SK-N-DZ (cell line): Measurements from ENCODE around the gene FBXL15.
"Not testable (repeated sequence)": the region's sequence is repeated elsewhere in the genome, so short reads cannot be mapped to it uniquely, and the experiment has no call there.

Experiments used
- DNase-seq: peaks from one replicate; pipeline ENCODE4 v3.0.0-alpha.2; 2015; ENCODE audit warnings: low spot score
- small RNA-seq, 2 experiments: library from RNA; depleted of rRNA; stranded (forward); fragments of <200 nt; gene quantifications; one replicate each; pipeline ENCODE3, GENCODE V24; 2014

Gene FBXL15

DNA sequence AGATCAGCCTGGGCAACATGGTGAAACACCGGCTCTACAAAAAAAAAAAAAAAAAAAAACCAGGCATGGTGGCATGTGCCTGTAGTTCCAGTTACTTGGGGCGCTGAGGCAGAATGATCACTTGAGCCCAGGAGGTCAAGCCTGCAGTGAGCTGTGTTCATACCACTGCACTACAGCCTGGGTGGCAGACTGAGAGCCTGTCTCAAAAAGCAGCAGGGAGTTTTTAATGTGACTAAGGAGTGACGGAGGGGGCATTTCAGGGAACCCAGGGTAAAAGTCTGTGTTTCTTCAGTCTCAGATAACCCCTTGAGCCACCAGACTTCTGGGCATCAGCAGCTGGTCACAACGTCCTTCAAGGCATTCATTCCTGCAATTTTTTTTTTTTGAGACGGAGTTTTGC is 32.9 kb downstream of the FBXL15 start:
- DNase-seq = no peak

DNA sequence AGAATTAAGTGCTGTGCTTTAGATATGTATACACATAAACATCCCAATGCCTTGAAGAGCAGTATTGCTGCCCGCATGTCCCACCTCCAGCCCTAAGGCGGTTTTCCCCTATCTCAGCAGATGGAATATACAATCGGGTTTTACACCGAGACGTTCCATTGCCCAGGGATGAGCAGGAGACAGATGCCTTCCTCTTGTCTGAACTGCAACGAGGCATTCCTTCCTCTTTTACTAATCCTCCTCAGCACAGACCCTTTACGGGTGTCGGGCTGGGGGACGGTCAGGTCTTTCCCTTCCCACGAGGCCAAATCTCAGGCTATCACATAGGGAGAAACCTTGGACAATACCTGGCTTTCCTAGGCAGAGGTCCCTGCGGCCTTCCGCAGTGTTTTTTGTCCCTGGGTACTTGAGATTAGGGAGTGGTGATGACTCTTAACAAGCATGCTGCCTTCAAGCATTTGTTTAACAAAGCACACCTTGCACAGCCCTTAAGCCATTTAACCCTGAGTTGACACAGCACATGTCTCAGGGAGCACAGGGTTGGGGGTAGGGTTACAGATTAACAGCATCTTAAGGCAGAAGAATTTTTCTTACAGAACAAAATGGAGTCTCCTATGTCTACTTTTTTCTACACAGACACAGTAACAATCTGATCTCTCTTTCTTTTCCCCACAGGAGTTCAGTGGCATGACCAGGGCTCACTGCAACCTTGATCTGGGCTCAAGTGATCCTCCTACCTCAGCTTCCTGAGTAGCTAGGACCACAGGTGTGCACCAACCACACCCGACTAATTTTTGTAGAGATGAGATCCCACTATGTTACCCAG is 34.2 kb downstream of the FBXL15 start:
- DNase-seq = not testable (repeated sequence)

DNA sequence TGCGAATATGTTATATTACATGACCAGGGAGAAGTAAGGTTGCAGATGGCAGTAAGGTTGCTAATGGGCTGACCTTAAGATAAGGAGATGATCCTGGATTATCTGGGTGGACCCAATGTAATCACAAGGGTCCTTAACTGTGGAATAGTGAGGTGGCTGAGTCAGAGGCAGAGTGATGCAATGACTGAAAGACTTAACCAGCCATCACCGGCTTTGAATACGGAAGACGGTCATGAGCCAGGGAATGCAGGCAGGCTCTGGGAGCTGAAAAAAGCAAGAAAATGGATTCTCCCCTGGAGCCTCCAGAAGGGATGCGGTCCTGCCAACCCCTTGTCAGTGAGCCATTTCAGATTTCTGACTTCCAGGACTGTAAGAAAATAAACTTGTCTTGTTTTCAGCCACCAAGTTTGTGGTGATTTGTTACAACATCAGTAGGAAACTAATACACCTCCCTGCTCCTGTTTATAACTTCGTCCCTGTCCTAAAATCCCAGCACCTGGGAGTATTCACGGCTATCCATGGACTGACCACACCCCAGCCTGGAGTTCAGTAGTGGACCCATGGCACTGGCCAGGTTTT is 35.3 kb downstream of the FBXL15 start:
- no peak for DNase-seq

DNA sequence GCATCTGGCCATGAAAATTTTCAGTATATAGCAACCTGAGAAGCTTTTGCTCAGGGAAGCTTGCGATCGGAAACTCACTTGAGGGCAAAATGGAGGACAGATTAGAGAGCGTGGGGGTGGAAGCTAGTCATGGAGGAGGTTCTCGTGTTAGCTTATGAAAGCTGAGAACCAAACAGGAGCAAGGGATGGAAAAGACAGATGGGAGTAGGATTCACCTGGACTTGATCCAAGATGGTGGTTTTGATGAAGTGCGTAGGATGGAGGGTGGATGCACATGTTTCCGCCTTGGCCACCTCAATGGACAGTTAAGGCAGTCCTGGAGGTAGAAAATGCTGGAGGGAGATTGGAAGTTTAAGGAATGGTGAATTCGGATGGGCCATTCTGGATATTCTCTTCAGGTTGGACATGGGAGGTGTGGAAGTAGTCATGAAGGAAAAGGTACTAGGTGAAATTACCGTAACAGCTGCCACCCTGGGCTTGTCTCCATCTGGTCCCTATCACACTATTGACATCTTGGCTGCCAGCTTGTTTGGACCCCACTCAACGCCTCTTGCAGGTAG is 37.0 kb downstream of the FBXL15 start:
- DNase-seq = no peak

DNA sequence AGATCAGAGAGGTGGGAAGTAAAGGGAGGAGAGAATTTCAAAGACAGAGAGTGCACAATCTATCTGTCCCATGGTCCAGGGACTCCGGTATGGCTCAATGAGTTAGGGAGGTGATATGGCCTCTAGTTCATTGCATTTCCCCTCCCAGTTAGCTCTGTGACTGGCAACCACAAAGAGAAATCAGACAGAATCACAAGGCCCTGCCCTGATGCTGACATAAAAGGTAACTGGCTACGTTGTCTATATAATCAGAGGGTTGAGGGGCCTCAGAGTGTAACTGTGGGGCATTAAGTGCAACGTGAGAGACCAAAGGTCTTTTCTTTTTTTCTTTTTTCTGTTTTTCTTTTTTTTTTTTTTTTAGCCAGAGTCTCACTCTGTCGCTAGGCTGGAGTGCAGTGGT is 38.0 kb downstream of the FBXL15 start:
- DNase-seq = no peak

DNA sequence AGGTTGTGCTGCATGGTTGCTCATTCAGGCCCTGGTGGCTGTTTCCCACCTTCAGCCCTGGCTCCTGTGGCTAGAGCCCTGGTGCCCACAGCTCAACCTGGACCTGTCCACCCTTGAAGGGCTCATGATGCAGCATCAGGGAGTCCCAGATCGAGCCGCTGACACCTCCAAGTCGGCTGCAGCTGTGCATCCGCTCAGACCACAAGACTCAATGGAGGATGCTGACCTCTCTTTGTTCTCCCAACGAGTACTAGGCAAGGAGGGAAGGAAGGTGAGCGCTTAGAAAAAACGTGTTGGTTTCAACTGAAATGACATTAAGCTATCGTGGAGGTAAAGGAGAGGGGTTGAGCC is 40.2 kb downstream of the FBXL15 start:
- no peak for DNase-seq

DNA sequence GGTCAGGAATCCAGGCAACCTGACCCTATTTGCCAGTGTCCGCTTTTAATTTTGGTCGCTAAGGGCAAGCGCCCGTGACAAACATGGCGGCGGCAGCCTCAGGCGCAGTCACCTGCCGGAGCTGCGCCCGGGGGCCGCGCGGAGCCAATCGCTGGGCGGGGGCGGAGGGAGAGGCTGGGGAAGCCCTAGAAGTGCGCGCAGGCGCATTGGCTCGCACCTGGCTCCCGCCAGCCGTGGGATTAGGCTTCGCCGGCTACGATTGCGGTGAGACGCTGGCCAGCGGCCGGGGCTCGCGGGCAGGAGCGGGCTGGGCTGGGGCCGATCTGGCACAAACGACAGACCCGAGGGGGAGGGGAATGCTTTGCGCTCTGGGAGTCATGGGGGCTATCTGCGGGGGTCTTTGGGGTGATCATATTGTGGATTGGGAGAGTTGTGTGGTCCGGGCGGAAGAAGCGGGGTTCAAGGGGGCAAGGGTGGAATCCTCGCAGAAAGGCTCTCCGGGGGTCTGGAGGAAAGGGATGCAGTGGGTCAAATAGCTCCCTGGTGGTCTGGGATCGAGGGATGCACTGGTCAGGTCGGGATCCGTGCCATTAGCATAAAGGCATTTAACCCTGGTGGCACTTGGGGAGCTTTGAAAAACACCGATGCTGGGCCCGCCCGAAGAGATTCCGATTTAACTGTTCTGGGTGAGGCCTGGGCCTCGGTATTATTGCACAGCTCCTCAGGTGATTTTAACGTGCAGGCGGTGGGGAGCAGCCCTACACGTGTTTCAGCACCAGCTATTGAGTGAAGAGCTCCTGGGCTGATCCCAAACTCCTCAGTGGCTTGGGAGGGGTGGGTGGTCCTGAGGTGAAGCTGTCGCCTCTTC is 40.8 kb downstream of the FBXL15 start:
- DNase-seq = peak; percentile 91

DNA sequence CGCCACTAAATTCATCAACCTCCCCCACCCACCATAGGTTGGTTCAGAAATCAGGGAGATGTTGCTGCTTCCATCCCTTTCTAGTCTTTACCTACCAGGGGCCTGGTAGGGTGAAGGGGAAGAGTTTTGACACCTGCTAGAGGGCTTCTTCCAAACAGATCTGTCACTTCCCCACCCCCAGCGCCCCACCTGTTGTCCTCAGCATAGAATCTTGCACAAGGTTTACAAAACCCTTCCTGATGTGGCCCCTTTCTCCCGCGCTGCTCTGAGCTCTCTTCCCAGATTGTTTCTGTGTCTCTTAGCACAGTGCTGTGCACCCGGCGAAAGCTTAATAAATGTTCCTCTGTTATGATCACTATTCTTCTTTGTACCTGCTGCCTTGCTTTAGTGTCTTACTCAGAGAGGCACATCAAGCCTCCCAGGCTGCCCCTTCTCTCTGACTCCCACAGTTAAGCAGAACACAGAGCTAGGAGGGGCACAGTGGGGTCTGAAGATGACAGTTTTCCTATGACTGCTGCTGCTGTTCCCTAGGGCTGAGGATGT is 41.9 kb downstream of the FBXL15 start:
- DNase-seq = no peak

DNA sequence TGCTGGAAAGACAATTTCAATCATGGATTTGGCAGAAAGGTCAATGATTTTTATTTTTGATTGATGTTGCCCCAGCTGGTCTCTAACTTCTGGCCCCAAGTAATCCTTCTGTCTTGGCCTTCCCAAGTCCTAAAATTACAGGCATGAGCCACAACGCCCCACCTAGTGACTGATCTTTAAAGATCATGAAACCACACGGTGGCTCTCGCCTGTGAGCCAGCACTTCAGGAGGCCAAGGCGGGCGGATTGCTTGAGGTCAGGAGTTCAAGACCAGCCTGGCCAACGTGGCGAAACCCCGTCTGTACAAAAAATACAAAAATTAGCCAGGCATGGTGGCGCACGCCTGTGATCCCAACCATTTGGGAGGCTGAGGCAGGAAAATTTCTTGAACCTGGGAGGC is 43.3 kb downstream of the FBXL15 start:
- no peak for DNase-seq

DNA sequence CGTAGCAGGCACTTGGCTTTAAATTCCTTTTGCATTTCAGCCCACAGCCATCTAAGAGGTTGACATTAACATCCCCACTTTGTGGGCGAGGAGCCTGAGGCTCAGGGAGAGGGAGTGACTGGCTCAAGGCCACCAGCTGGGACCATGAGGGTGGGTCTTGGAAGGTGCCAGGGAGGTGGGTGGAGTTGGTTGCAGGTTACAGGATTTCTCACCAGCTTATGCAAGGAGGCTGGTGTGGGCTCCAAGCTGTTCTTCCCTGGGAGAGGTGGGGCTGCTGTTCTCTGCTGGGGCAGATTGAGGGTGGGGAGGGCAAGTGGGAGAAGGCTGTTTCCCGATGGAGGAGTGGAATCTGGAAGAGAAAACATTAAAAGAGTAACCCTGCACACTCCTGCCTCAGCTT is 44.8 kb downstream of the FBXL15 start:
- DNase-seq = no peak

DNA sequence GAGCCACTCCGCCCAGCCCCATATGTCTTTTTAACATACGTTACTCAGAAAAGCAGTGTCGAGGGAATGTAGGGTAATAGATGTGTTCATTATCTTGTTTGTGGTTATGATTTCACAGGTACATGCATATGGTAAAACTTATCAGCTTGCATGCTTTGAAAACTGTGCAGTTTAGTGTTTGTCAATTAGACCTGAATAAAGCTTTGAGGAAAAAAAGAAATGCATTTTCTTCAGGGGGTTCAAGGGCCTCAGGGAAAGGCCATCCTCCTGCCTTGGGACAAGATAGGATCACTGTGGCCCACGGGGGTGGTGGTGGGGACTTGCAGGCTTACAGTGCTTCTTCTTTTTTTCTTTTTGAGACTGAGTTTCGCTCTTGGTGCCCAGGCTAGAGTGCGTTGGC is 46.7 kb downstream of the FBXL15 start:
- DNase-seq = no peak

DNA sequence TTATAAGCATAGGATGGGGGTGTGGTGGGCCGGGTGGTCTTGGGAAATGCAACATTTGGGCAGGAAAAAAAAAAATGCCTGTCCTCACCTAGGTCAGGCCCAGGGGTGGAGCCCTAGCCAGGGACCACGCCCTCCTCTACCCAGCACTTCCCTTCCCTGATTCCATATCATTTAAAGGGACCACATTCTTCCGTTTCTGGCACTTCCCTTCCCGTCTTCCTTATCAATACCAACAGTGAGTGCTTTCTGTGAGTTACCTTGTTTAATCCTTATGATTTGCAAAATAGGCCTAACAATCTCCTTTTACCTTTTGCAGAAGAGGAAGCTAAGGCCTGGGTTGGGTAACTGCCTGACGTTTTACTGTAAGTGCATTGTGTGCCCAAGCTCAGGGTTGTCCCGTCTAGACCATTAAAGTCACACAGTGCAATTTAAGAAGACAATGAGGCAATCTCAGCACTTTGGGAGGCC is 47.4 kb downstream of the FBXL15 start:
- DNase-seq = no peak

DNA sequence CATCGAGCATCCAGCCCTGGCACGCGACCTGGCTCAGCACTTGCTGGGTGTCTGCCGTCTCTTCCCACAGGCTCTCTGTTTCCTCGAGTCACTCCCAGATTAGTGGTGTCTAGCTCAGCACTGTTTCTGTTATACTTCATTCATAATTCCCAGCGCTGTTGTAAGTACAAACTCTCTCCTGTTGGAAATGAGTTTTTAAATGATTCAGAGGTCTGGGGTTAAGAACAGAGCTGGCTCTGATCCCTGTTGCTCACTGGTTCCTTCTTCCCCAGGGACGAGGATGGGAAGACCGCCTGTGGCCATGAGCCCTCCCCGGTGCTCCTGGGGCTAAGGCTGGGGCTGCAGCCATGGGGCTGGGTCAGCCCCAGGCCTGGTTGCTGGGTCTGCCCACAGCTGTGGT is 48.0 kb downstream of the FBXL15 start:
- no peak for DNase-seq

DNA sequence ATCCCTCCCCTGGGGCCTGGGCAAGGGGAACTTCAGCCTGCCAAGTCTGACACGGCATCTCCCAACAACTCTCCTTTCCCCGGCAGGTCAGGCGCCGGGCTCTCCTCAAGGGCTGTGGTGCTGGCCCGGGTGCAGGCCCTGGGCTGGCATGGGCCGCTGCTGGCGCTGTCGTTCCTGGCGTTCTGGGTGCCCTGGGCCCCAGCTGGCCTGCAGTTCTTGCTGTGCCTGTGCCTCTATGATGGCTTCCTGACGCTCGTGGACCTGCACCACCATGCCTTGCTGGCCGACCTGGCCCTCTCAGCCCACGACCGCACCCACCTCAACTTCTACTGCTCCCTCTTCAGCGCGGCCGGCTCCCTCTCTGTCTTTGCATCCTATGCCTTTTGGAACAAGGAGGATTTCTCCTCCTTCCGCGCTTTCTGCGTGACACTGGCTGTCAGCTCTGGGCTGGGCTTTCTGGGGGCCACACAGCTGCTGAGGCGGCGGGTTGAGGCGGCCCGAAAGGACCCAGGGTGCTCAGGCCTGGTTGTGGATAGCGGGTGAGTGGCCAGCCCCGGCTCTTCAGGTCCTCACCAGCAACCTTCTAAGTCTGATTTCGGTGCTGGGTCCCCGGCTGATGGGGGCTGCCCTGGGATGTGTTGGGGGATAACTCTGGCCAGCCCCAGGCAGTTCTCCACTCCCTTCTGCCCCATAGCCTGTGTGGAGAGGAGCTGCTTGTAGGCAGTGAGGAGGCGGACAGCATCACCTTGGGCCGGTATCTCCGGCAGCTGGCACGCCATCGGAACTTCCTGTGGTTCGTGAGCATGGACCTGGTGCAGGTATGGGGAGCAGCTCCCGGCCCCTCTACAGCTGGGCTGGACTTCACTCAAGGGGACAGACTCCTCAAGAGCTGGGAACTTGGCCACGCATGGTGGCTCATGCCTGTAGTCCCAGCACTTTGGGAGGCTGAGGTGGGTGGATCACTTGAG is 50.2 kb downstream of the FBXL15 start:
- no peak for DNase-seq

Small RNA genes within 50 kb of the gene (small RNA-seq; reads per million reads assigned to genes)
- gene MIR146B = 21.0 to 159 reads per million in 2 experiments
